Mesenchymal stem cell (in vitro differentiated cells and primary cell): Measurements from ENCODE around the gene EIF4EBP2.

Experiments
- DNase-seq: peaks from one replicate; pipeline ENCODE4 v3.0.0-alpha.2; 2013
- H2AFZ ChIP-seq: one replicate; pipeline ENCODE4 v1.6.1; 2013; ENCODE audit warnings: low read depth, mild to moderate bottlenecking, control low read depth, inconsistent platforms, low read length, moderate library complexity
- H2AK5ac ChIP-seq: 2 replicates; pipeline ENCODE4 v1.6.1; 2013; ENCODE audit warnings: low read length, moderate library complexity, mild to moderate bottlenecking, inconsistent platforms; ENCODE audit not compliant: severe bottlenecking
- H2BK120ac ChIP-seq: one replicate; pipeline ENCODE4 v1.6.1; 2013; ENCODE audit warnings: low read depth, mild to moderate bottlenecking, inconsistent platforms, low read length, moderate library complexity
- H2BK12ac ChIP-seq, 2 experiments: one replicate each; pipeline ENCODE4 v1.6.1; 2013; ENCODE audit warnings: inconsistent platforms in 2 of 2, low read length in 2 of 2, mild to moderate bottlenecking in 2 of 2, moderate library complexity in 2 of 2, control low read depth in 1 of 2
- H2BK15ac ChIP-seq: one replicate; pipeline ENCODE4 v1.6.1; 2013; ENCODE audit warnings: mild to moderate bottlenecking, low read depth, inconsistent platforms; ENCODE audit not compliant: poor library complexity, severe bottlenecking
- H2BK5ac ChIP-seq: 2 replicates; pipeline ENCODE4 v1.6.1; 2013; ENCODE audit warnings: low read depth, mild to moderate bottlenecking, low read length, control low read depth, inconsistent platforms; ENCODE audit not compliant: poor library complexity, severe bottlenecking
- H3K14ac ChIP-seq, 2 experiments: one replicate each; pipeline ENCODE4 v1.6.1; 2013; ENCODE audit warnings: inconsistent platforms in 2 of 2, low read length in 2 of 2, control low read depth in 1 of 2, mild to moderate bottlenecking in 1 of 2, moderate library complexity in 1 of 2
- H3K18ac ChIP-seq, 2 experiments: one replicate each; pipeline ENCODE4 v1.6.1; 2013; ENCODE audit warnings: inconsistent platforms in 2 of 2, low read length in 2 of 2, control low read depth in 1 of 2, low read depth in 1 of 2, mild to moderate bottlenecking in 1 of 2
- H3K23ac ChIP-seq, 2 experiments: one replicate each; pipeline ENCODE4 v1.6.1; 2013; ENCODE audit warnings: inconsistent platforms in 2 of 2, low read length in 2 of 2, mild to moderate bottlenecking in 2 of 2, moderate library complexity in 2 of 2, control low read depth in 1 of 2
- H3K27ac ChIP-seq: 2 replicates; pipeline ENCODE4 v1.5.1; 2013; ENCODE audit warnings: mild to moderate bottlenecking, moderate library complexity, low read length, control low read depth, inconsistent platforms; ENCODE audit not compliant: poor library complexity, severe bottlenecking
- H3K27me3 ChIP-seq, 2 experiments: 2 replicates each; pipeline versions ENCODE4 v1.6.1 to v1.7.0; 2013; ENCODE audit warnings: low read length in 2 of 2, mild to moderate bottlenecking in 2 of 2, moderate library complexity in 2 of 2, control low read depth in 1 of 2, inconsistent platforms in 1 of 2; ENCODE audit not compliant: control insufficient read depth in 1 of 2, insufficient read depth in 1 of 2
- H3K36me3 ChIP-seq, 2 experiments: 2 replicates each; pipeline versions ENCODE4 v1.6.1 to v1.7.0; 2013; ENCODE audit warnings: low read length in 2 of 2, control low read depth in 1 of 2, inconsistent platforms in 1 of 2, low read depth in 1 of 2, mild to moderate bottlenecking in 1 of 2; ENCODE audit not compliant: insufficient read depth in 2 of 2, control insufficient read depth in 1 of 2
- H3K4ac ChIP-seq, 2 experiments: one replicate each; pipeline ENCODE4 v1.6.1; 2013; ENCODE audit warnings: inconsistent platforms in 2 of 2, low read length in 2 of 2, mild to moderate bottlenecking in 2 of 2, moderate library complexity in 2 of 2, control low read depth in 1 of 2, low read depth in 1 of 2
- H3K4me1 ChIP-seq: 2 replicates; pipeline ENCODE4 v1.6.1; 2013; ENCODE audit warnings: low read depth, low read length, control low read depth; ENCODE audit not compliant: control insufficient read depth, insufficient read depth
- H3K4me2 ChIP-seq: 2 replicates; pipeline ENCODE4 v1.6.1; 2013; ENCODE audit warnings: low read length, mild to moderate bottlenecking, inconsistent platforms; ENCODE audit not compliant: poor library complexity, severe bottlenecking
- H3K4me3 ChIP-seq, 2 experiments: 2 replicates each; pipeline versions ENCODE4 v1.5.1 to v1.7.0; 2013; ENCODE audit warnings: low read length in 2 of 2, mild to moderate bottlenecking in 2 of 2, control low read depth in 1 of 2, low read depth in 1 of 2; ENCODE audit not compliant: insufficient read depth in 1 of 2
- H3K79me1 ChIP-seq: replicated peaks from 2 replicates; pipeline ENCODE4 v1.6.1; 2013; ENCODE audit warnings: mild to moderate bottlenecking, control low read depth, low read length, inconsistent platforms; ENCODE audit not compliant: poor library complexity, severe bottlenecking
- H3K9ac ChIP-seq: 2 replicates; pipeline ENCODE4 v1.7.0; 2013; ENCODE audit warnings: mild to moderate bottlenecking, low read length, moderate library complexity
- H3K9me3 ChIP-seq: 2 replicates; pipeline ENCODE4 v1.7.0; 2013; ENCODE audit warnings: mild to moderate bottlenecking, low read length; ENCODE audit not compliant: control insufficient read depth
- H4K8ac ChIP-seq: one replicate; pipeline ENCODE4 v1.6.1; 2013; ENCODE audit warnings: inconsistent platforms, mild to moderate bottlenecking, low read length, moderate library complexity
- H4K91ac ChIP-seq: one replicate; pipeline ENCODE4 v1.6.1; 2013; ENCODE audit warnings: mild to moderate bottlenecking, low read length, inconsistent platforms
- WGBS: methylation state at CpG from one replicate; pipeline ENCODE4 v1.1.7; 2013; ENCODE audit warnings: mixed read lengths; 5-methylcytosine and 5-hydroxymethylcytosine counted together

Gene EIF4EBP2

GRCh38 chr10:70477661-70478162 lies 73.8 kb downstream of the EIF4EBP2 start:
- Histone ChIP-seq H3K27me3 (peaks cover 42 to 88% of the 10 kb centered on the region in 2 experiments), H3K23ac (no peak overlapping the region), H3K9me3 (no peaks in the 10 kb centered on the region), H2BK12ac (no peak overlapping the region), H3K9ac (no peak overlapping the region), H4K91ac (no peak overlapping the region), H3K79me1 (no peaks in the 10 kb centered on the region), H3K4me3 (peak overlapping the region in 1 of 2 experiments; percentile 60), H3K18ac (no peak overlapping the region), H4K8ac (no peak overlapping the region), H3K14ac (no peak overlapping the region), H3K27ac (no peak overlapping the region), H2BK15ac (no peak overlapping the region), H2AFZ (no peak overlapping the region), H2AK5ac (no peak overlapping the region), H2BK5ac (no peak overlapping the region), H3K4ac (no peak overlapping the region), H3K4me2 (peak overlapping the region; percentile 76), H2BK120ac (no peak overlapping the region), H3K36me3 (no peaks in the 10 kb centered on the region), H3K4me1 (peaks cover 15% of the 10 kb centered on the region)
- no peak for DNase-seq
- WGBS, result 12% methylated on average over 19 of the region's 27 CpGs
